Suprapubic skin (tissue), 4 donors: Measurements from ENCODE around the gene ZNF35. TPM values are rescaled to one million over a fixed set of nuclear protein-coding genes. Genes with fewer than 3 reads are reported as not detected.
"Not testable (repeated sequence)": the region's sequence is repeated elsewhere in the genome, so short reads cannot be mapped to it uniquely, and the experiment has no call there.

Experiments
- DNase-seq, 2 donors: peaks; one replicate each; pipeline ENCODE4 v3.0.0-alpha.2; 2019; ENCODE audit warnings: low spot score in 2 of 2
- H3K27ac ChIP-seq: fragments of 200-600 bp; sonication (generic); one replicate; pipeline ENCODE4 v1.5.1; 2019
- H3K27me3 ChIP-seq: fragments of 200-600 bp; sonication (generic); one replicate; pipeline ENCODE4 v1.5.1; 2019
- H3K36me3 ChIP-seq: fragments of 200-600 bp; sonication (generic); one replicate; pipeline ENCODE4 v1.5.1; 2019
- H3K4me1 ChIP-seq: fragments of 200-600 bp; sonication (generic); one replicate; pipeline ENCODE4 v1.5.1; 2019
- H3K4me3 ChIP-seq: fragments of 200-600 bp; sonication (generic); one replicate; pipeline ENCODE4 v1.5.1; 2019; ENCODE audit warnings: mild to moderate bottlenecking
- H3K9me3 ChIP-seq: fragments of 200-600 bp; sonication (generic); one replicate; pipeline ENCODE4 v1.5.1; 2019
- CTCF ChIP-seq, 2 donors: fragments of 200-600 bp in 1 of 2; fragments of 450-650 bp in 1 of 2; sonication (generic) in 1 of 2; IDR thresholded peaks; one replicate each; pipeline ENCODE4 v1.5.1; 2016 to 2019; ENCODE audit warnings: antibody characterized with exemption in 2 of 2, mild to moderate bottlenecking in 1 of 2, moderate library complexity in 1 of 2
- EP300 ChIP-seq: sonication (generic); formaldehyde crosslinking; IDR thresholded peaks from one replicate; pipeline ENCODE4 v1.6.1; 2017; ENCODE audit warnings: antibody characterized with exemption
- POLR2A ChIP-seq, 2 donors: fragments of 450-650 bp; IDR thresholded peaks; one replicate each; pipeline ENCODE4 v1.6.1; 2017; ENCODE audit warnings: antibody characterized with exemption in 2 of 2, mild to moderate bottlenecking in 2 of 2, moderate library complexity in 2 of 2
- POLR2AphosphoS5 ChIP-seq, 3 donors: sonication (generic); formaldehyde crosslinking; IDR thresholded peaks; one replicate each; pipeline ENCODE4 v1.6.1; 2017; ENCODE audit warnings: antibody characterized with exemption in 3 of 3
- WGBS: methylation state at CpG from one replicate; pipeline ENCODE4 v1.1.5; 2018; 5-methylcytosine and 5-hydroxymethylcytosine counted together
- total RNA-seq, 4 donors: library from RNA; depleted of rRNA; stranded (reverse); fragments of >200 nt; gene quantifications; one replicate each; pipeline ENCODE4 v1.1.0, GENCODE V29; 2016

Gene ZNF35
- total RNA-seq, 4 donors from 2014 or later, result 5.2 to 8.5 (median 7.6) TPM

- no peak for TF ChIP-seq POLR2AphosphoS5 (IDR thresholded peaks at IDR 0.05)
- no peak for TF ChIP-seq POLR2A (IDR thresholded peaks at IDR 0.05)
- TF ChIP-seq CTCF (IDR thresholded peaks at IDR 0.05), result no peak
- no peak for TF ChIP-seq EP300
- 87% methylated on average over 6 of the region's 6 CpGs for WGBS
- Histone ChIP-seq H3K4me3 (no peak overlapping the region), H3K27ac (no peak overlapping the region), H3K9me3 (peaks cover 10% of the 10 kb centered on the region), H3K4me1 (no peaks in the 10 kb centered on the region), H3K27me3 (no peaks in the 10 kb centered on the region), H3K36me3 (no peaks in the 10 kb centered on the region)
- no peak for DNase-seq
Measured at GRCh38 chr3:44669760-44670159, 21.2 kb downstream of the ZNF35 start.

- not testable (repeated sequence) for H3K27me3 ChIP-seq, H3K9me3 ChIP-seq, DNase-seq, H3K27ac ChIP-seq, H3K36me3 ChIP-seq, H3K4me3 ChIP-seq, H3K4me1 ChIP-seq
- 91% methylated on average over 8 of the region's 8 CpGs for WGBS
Measured at GRCh38 chr3:44673466-44673865, 24.9 kb downstream of the ZNF35 start.

- Histone ChIP-seq H3K27ac (no peak overlapping the region), H3K4me1 (no peaks in the 10 kb centered on the region), H3K27me3 (no peaks in the 10 kb centered on the region), H3K4me3 (no peak overlapping the region), H3K36me3 (no peaks in the 10 kb centered on the region), H3K9me3 (no peaks in the 10 kb centered on the region)
- 64% methylated on average over 2 of the region's 2 CpGs for WGBS
- TF ChIP-seq POLR2A (IDR thresholded peaks at IDR 0.05) (no peak), CTCF (IDR thresholded peaks at IDR 0.05) (no peak), EP300 (no peak), POLR2AphosphoS5 (IDR thresholded peaks at IDR 0.05) (no peak)
- no peak for DNase-seq
Measured at GRCh38 chr3:44674211-44674610, 25.7 kb downstream of the ZNF35 start.

GRCh38 chr3:44678480-44679116 is 30.1 kb downstream of the ZNF35 start:
- 92% methylated on average over 5 of the region's 5 CpGs for WGBS
- no peaks in the 10 kb centered on the region for H3K4me1 ChIP-seq
- H3K27ac ChIP-seq, result no peak overlapping the region
- H3K27me3 ChIP-seq, result no peaks in the 10 kb centered on the region
- peaks cover 8% of the 10 kb centered on the region for H3K9me3 ChIP-seq
- H3K36me3 ChIP-seq, result no peaks in the 10 kb centered on the region
- TF ChIP-seq POLR2AphosphoS5 (IDR thresholded peaks at IDR 0.05) (no peak), CTCF (IDR thresholded peaks at IDR 0.05) (no peak), EP300 (no peak), POLR2A (IDR thresholded peaks at IDR 0.05) (no peak)
- no peak for DNase-seq
- no peak overlapping the region for H3K4me3 ChIP-seq

GRCh38 chr3:44680921-44681455 is 32.5 kb downstream of the ZNF35 start:
- Histone ChIP-seq H3K27me3 (no peaks in the 10 kb centered on the region), H3K27ac (no peak overlapping the region), H3K36me3 (no peaks in the 10 kb centered on the region), H3K4me3 (no peak overlapping the region), H3K4me1 (peaks cover 10% of the 10 kb centered on the region), H3K9me3 (peaks cover 8% of the 10 kb centered on the region)
- TF ChIP-seq CTCF (IDR thresholded peaks at IDR 0.05) (no peak), POLR2A (IDR thresholded peaks at IDR 0.05) (no peak), POLR2AphosphoS5 (IDR thresholded peaks at IDR 0.05) (no peak), EP300 (no peak)
- DNase-seq, result no peak
- 94% methylated on average over 4 of the region's 4 CpGs for WGBS
